ENCODE measurements around the gene ADIPOR2. TPM values are rescaled to one million over a fixed set of nuclear protein-coding genes. Genes with fewer than 3 reads are reported as not detected.

ADIPOR2 gene
- total and polyA plus RNA-seq, 12 donors, result 18.5 to 47.7 (median 41.6) TPM

DNA sequence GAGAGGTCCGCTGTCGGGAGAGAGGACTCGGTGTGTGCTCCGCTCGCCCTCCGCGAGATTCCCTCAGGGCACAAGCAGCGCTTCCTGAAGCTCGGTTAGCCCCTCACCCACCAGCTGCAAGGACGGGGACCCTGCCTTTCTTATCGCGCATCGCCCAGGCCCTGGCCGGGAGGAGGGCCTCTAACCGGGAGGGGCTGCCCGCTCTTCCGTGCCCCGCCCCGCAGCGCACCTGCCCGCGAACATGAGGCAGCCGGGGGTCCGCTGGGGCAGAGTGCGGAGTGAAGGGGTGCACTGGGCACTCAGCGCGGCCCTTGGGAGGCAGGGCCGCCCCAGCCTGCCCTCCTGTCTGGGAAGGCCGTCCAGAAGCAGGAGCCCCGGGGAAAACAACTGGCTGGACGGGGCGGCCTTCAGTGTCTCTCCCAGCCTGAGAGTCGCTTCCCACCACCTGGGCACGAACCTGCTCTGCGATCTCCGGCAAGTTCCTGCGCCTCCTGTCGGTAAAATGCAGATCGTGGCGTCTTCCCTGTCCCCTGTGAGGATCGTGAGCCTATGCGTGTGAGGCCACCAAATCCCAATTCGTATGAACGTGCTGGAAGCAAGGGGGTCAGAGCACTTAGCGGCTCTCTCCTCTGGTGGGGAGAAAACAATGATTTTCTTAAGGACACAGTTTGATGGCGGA, 28.0 kb upstream of the ADIPOR2 start:
- intact Hi-C loops (cut with DNase I), result no loop called here

DNA sequence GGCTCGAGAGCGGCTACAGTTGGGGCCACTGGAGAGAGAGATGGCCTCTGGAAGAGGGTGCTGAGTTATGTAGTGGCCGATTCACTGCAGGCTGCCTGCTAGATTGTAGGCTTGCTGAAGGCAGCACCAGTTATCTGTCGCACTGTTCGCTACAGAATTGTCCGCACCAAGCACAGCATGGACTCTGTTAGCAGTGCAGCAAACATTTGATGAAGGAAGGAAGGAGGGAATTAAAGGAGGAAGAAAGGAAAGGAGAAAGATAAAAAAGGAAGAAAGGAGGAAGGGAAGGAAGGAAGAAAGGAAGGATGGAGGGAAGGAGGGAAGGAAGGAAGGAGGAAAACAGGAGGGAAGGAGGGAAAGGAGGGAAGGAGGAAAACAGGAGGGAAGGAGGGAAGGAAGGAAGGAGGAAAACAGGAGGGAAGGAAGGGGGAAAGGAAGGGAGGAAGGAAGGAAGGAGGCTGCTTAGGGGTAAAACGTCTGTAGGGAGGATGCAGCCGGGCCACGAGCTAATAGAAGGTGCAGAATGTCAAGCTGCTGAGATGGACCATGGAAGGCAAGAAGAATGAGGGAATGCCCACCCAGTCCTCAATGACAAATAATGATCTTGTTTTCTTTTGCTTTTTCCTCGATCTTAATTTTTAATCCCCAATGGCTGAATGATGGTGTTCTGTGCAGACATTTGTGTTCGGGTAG, 27.3 kb upstream of the ADIPOR2 start:
- H3K27ac ChIP-seq, result peak overlapping the region in 7 of 10 donors; percentile 70 to 87 (median 77)
- no peak for ATAC-seq
- DNase-seq, result no peak
- intact Hi-C loops (cut with DNase I), result no loop called here
- no peaks in the 10 kb centered on the region for H3K9me3 ChIP-seq
- WGBS, 2 donors, result 86 to 90% methylated on average over 11 of the region's 11 CpGs
- no peaks in the 10 kb centered on the region for H3K36me3 ChIP-seq
- no peaks in the 10 kb centered on the region for H3K27me3 ChIP-seq
- H3K4me3 ChIP-seq, result no peak overlapping the region
- TF ChIP-seq, protein P1, sequence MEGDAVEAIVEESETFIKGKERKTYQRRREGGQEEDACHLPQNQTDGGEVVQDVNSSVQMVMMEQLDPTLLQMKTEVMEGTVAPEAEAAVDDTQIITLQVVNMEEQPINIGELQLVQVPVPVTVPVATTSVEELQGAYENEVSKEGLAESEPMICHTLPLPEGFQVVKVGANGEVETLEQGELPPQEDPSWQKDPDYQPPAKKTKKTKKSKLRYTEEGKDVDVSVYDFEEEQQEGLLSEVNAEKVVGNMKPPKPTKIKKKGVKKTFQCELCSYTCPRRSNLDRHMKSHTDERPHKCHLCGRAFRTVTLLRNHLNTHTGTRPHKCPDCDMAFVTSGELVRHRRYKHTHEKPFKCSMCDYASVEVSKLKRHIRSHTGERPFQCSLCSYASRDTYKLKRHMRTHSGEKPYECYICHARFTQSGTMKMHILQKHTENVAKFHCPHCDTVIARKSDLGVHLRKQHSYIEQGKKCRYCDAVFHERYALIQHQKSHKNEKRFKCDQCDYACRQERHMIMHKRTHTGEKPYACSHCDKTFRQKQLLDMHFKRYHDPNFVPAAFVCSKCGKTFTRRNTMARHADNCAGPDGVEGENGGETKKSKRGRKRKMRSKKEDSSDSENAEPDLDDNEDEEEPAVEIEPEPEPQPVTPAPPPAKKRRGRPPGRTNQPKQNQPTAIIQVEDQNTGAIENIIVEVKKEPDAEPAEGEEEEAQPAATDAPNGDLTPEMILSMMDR (IDR thresholded peaks at IDR 0.05), result no peak
- peaks cover 13 to 43% (median 33%) of the 10 kb centered on the region in 9 donors for H3K4me1 ChIP-seq

More for the DNA sequence above, 28.0 kb upstream of the ADIPOR2 start:
- TF ChIP-seq, protein P1 (IDR thresholded peaks at IDR 0.05), result peak in 8 of 9 donors; percentile 15 to 38 (median 25)
- Histone ChIP-seq H3K4me3 (peak overlapping the region in 6 of 10 donors; percentile 10 to 26 (median 19)), H3K4me1 (peaks cover 13 to 49% (median 38%) of the 10 kb centered on the region in 9 donors), H3K27me3 (no peaks in the 10 kb centered on the region), H3K9me3 (no peaks in the 10 kb centered on the region), H3K36me3 (no peaks in the 10 kb centered on the region), H3K27ac (peak overlapping the region; percentile 42 to 87 (median 76))
- ATAC-seq (no peak), DNase-seq (peak; percentile 32 to 40)
- WGBS, 2 donors, result 19 to 23% methylated on average over 41 to 46 of the region's 46 CpGs

- intact Hi-C loops (cut with DNase I), result no loop called here
- TF ChIP-seq, protein P1 (IDR thresholded peaks at IDR 0.05), result no peak
- Histone ChIP-seq H3K4me3 (no peak overlapping the region), H3K9me3 (no peaks in the 10 kb centered on the region), H3K4me1 (peaks cover 5 to 46% (median 18%) of the 10 kb centered on the region in 9 donors), H3K27ac (peak overlapping the region in 1 of 10 donors; percentile 11), H3K36me3 (no peaks in the 10 kb centered on the region), H3K27me3 (no peaks in the 10 kb centered on the region)
- WGBS, 2 donors, result 91% methylated on average over 2 of the region's 2 CpGs
- DNase-seq (no peak), ATAC-seq (no peak)
These were observed 25.5 kb upstream of the ADIPOR2 start for GRCh38 chr12:1665366-1665765.

DNA sequence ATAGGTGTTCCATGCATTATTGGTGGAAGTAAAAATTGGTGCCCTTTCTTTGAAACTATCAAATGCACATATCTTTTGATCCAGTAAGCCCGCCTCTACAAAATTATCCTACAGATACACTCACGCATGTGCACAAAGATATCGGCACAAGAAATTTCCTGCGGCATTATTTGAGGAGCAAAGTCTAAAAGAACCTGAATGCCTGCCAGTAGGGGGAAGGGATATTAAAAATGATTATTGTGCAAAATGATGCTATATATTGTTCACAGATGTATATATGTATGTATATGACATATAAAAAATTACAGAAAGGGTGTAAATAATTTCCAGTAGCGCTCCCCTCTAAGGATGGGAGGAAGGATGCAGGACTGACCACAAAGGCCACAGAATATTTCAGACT, 24.7 kb upstream of the ADIPOR2 start:
- no peak for DNase-seq
- 71 to 73% methylated on average over 5 of the region's 5 CpGs for WGBS, 2 donors
- TF ChIP-seq, protein P1 (IDR thresholded peaks at IDR 0.05), result no peak
- intact Hi-C loops (cut with DNase I), result no loop called here
- Histone ChIP-seq H3K36me3 (no peaks in the 10 kb centered on the region), H3K27me3 (no peaks in the 10 kb centered on the region), H3K4me1 (peaks cover 3 to 41% (median 18%) of the 10 kb centered on the region in 9 donors), H3K9me3 (no peaks in the 10 kb centered on the region), H3K4me3 (no peak overlapping the region), H3K27ac (peak overlapping the region in 9 of 10 donors; percentile 40 to 93 (median 80))
- no peak for ATAC-seq
